Ovary (tissue), 3 donors: Measurements from ENCODE around the gene CMIP.

ENCODE experiments used
- CTCF ChIP-seq, 3 donors: fragments of 450-650 bp in 2 of 3; fragments of 200-600 bp in 1 of 3; IDR thresholded peaks; one replicate each; pipeline versions ENCODE4 v1.5.1 to v1.8.0; 2016 to 2022; ENCODE audit warnings: antibody characterized with exemption in 3 of 3, mild to moderate bottlenecking in 1 of 3
- EP300 ChIP-seq: sonication (generic); formaldehyde crosslinking; IDR thresholded peaks from one replicate; pipeline ENCODE4 v1.6.1; 2017; ENCODE audit warnings: antibody characterized with exemption
- donor health status: DM: no; HTN: no; CAD: no.

DNA sequence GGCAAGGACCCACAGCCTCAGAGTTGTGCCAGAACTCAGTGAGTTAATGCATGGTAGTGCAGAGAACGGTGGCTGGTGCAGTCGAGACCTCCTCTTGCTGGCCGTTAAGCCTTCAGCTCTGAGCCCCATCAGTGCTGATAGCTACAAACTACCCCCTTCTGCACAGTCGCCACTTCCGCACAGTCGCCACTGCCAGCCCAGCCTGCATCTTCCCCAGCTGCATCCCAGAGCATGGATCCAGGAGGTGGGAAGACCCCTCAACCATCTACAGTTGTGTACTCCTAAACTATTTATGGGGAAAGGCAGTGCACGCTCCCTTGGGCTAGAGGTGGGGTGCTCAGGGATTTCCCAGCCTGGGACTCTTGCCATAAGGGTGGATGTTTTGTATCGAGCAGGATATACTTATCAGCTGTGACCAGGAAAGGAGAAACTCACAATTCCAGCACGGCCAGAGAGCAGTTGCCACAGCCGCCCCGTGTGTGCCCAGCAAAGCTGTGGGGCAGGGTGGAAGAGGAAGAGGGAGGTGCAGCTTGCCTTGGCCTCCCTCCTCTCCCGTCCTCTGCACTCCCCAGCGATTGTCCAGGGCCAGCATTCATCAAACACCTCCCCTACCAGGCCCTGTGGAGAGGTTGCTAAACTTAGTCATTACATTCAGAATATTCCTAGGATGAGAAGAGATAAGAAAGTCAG is 49.5 kb upstream of the CMIP start:
- no peak for TF ChIP-seq CTCF (IDR thresholded peaks at IDR 0.05)
- TF ChIP-seq EP300, result no peak
